ENCODE data around the gene TPTE. TPM values are rescaled to one million over a fixed set of nuclear protein-coding genes. Genes with fewer than 3 reads are reported as not detected.
"Not testable (repeated sequence)": the region's sequence is repeated elsewhere in the genome, so short reads cannot be mapped to it uniquely, and the experiment has no call there.

The TPTE gene
- total and polyA plus RNA-seq, 10 of the 15 experiments (the other 5 are each of a cell fraction or from before 2014, with no cell fraction given), result 0.03 TPM; not detected in 9

GRCh38 chr21:10511116-10511515, 10.3 kb upstream of the TPTE start:
- Histone ChIP-seq H3K9ac (ENCODE audit: control insufficient read depth, insufficient read depth, low read length) (no peak overlapping the region), H3K4me1 (ENCODE audit: control insufficient read depth, insufficient read depth, low read length) (no peaks in the 10 kb centered on the region), H3K27me3 (replicated peaks in 1 of 2; ENCODE audit: control insufficient read depth in 2 of 2, insufficient read depth in 2 of 2, low read length in 1 of 2) (no peaks in the 10 kb centered on the region), H3K4me2 (ENCODE audit: control insufficient read depth, insufficient read depth) (no peak overlapping the region), H3K27ac (ENCODE audit: control insufficient read depth, insufficient read depth) (no peak overlapping the region), H4K20me1 (ENCODE audit: control insufficient read depth, insufficient read depth) (no peaks in the 10 kb centered on the region), H2AFZ (ENCODE audit: control insufficient read depth, low read depth, low read length) (no peak overlapping the region), H3K79me2 (ENCODE audit: control insufficient read depth, insufficient read depth, low read length) (no peaks in the 10 kb centered on the region), H3K36me3 (ENCODE audit: control insufficient read depth in 2 of 2, insufficient read depth in 2 of 2, low read length in 1 of 2) (no peaks in the 10 kb centered on the region), H3K9me3 (replicated peaks; ENCODE audit: control insufficient read depth, insufficient read depth, low read length) (no peaks in the 10 kb centered on the region), H3K4me3 (no peak overlapping the region)
- ATAC-seq (no peak), DNase-seq (ENCODE audit: low read depth, low spot score) (no peak), FAIRE-seq (no peak)
- intact Hi-C loops (cut with micrococcal nuclease; ENCODE audit: unreplicated experiment) (no loop called here), in situ Hi-C loops (cut with MboI) (no loop called here)
- ChIA-PET SMC1A (ENCODE audit: uncharacterized antibody, unreplicated experiment) (no interaction called here), CTCF (no interaction called here), RAD21 (ENCODE audit: unreplicated experiment) (no interaction called here), POLR2A (no interaction called here)
- no TSS peak for BruUV-seq (replicated peaks)
- WGBS (ENCODE audit: insufficient coverage, insufficient replicate concordance, low lambda C conversion rate, missing lambda C conversion rate), result 22% methylated on average over 6 of the region's 6 CpGs
- TF ChIP-seq HDAC2 (IDR thresholded peaks at IDR 0.05), result no peak
- TF ChIP-seq TARDBP (IDR thresholded peaks at IDR 0.05; ENCODE audit: borderline replicate concordance), result no peak
- TF ChIP-seq NFYB (IDR thresholded peaks at IDR 0.05; ENCODE audit: insufficient read depth, low read depth, low read length), result no peak
- TF ChIP-seq NRF1 (conservative IDR thresholded peaks at IDR 0.05; ENCODE audit: low read depth, low read length), result no peak
- TF ChIP-seq PRDM15 (CRISPR knock-in tag; IDR thresholded peaks at IDR 0.05), result no peak
- TF ChIP-seq SUPT20H (IDR thresholded peaks at IDR 0.05; ENCODE audit: borderline replicate concordance, control insufficient read depth, low read depth, low read length), result no peak
- no peak for TF ChIP-seq MEF2A (IDR thresholded peaks at IDR 0.05; ENCODE audit: insufficient read depth, low read depth, low read length)
- no peak for TF ChIP-seq MEF2B (IDR thresholded peaks at IDR 0.05; ENCODE audit: partially characterized antibody, poor library complexity, severe bottlenecking)
- no peak for TF ChIP-seq ZNF384 (IDR thresholded peaks at IDR 0.05; ENCODE audit: borderline replicate concordance, low read depth, low read length)
- no peak for TF ChIP-seq BHLHE40 (IDR thresholded peaks at IDR 0.05; ENCODE audit: borderline replicate concordance in 1 of 2, low read depth in 2 of 2, low read length in 1 of 2)
- no peak for TF ChIP-seq ZBED1 (IDR thresholded peaks at IDR 0.05; ENCODE audit: borderline replicate concordance)
- TF ChIP-seq, protein P1, sequence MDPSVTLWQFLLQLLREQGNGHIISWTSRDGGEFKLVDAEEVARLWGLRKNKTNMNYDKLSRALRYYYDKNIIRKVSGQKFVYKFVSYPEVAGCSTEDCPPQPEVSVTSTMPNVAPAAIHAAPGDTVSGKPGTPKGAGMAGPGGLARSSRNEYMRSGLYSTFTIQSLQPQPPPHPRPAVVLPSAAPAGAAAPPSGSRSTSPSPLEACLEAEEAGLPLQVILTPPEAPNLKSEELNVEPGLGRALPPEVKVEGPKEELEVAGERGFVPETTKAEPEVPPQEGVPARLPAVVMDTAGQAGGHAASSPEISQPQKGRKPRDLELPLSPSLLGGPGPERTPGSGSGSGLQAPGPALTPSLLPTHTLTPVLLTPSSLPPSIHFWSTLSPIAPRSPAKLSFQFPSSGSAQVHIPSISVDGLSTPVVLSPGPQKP (IDR thresholded peaks at IDR 0.05; ENCODE audit: low read depth, low read length), result no peak
- no peak for TF ChIP-seq LARP7 (IDR thresholded peaks at IDR 0.05)
- no peak for TF ChIP-seq NFIC (IDR thresholded peaks at IDR 0.05; ENCODE audit: low read depth, low read length)
- no peak for TF ChIP-seq TCF12 (IDR thresholded peaks at IDR 0.05; ENCODE audit: low read depth, low read length)

GRCh38 chr21:10516889-10517288, 4.5 kb upstream of the TPTE start:
- 32% methylated on average over 3 of the region's 3 CpGs for WGBS (ENCODE audit: insufficient coverage, insufficient replicate concordance, low lambda C conversion rate, missing lambda C conversion rate)
- in situ Hi-C loops (cut with MboI); H3K36me3 ChIP-seq (ENCODE audit: control insufficient read depth in 2 of 2, insufficient read depth in 2 of 2, low read length in 1 of 2); H3K27ac ChIP-seq (ENCODE audit: control insufficient read depth, insufficient read depth); CTCF ChIA-PET; BruUV-seq (replicated peaks); H3K79me2 ChIP-seq (ENCODE audit: control insufficient read depth, insufficient read depth, low read length); DNase-seq (ENCODE audit: low read depth, low spot score); H3K27me3 ChIP-seq (replicated peaks in 1 of 2; ENCODE audit: control insufficient read depth in 2 of 2, insufficient read depth in 2 of 2, low read length in 1 of 2); POLR2A ChIA-PET; H3K9me3 ChIP-seq (replicated peaks; ENCODE audit: control insufficient read depth, insufficient read depth, low read length); ATAC-seq; SMC1A ChIA-PET (ENCODE audit: uncharacterized antibody, unreplicated experiment); H3K4me2 ChIP-seq (ENCODE audit: control insufficient read depth, insufficient read depth); H2AFZ ChIP-seq (ENCODE audit: control insufficient read depth, low read depth, low read length); FAIRE-seq; H4K20me1 ChIP-seq (ENCODE audit: control insufficient read depth, insufficient read depth); intact Hi-C loops (cut with micrococcal nuclease; ENCODE audit: unreplicated experiment); H3K4me1 ChIP-seq (ENCODE audit: control insufficient read depth, insufficient read depth, low read length); H3K9ac ChIP-seq (ENCODE audit: control insufficient read depth, insufficient read depth, low read length); H3K4me3 ChIP-seq; RAD21 ChIA-PET (ENCODE audit: unreplicated experiment): not testable (repeated sequence)
